SK-N-SH (cell line): ENCODE results near the gene ATP1A2. TPM values are rescaled to one million over a fixed set of nuclear protein-coding genes. Genes with fewer than 3 reads are reported as not detected.

Experiments
- CTCF ChIA-PET: fragments of 300-600, 350-600 bp; formaldehyde crosslinking; extraction: SDS; loops from one replicate; lab custom pipeline; 2021; lab: Yijun Ruan, JAX
- POLR2A ChIA-PET: fragments of 350-600 bp; sonication (Branson Sonifier 250); formaldehyde crosslinking; extraction: SDS; loops from one replicate; lab custom pipeline; 2020; ENCODE audit warnings: antibody characterized with exemption, inconsistent platforms; lab: Yijun Ruan, JAX
- DNase-seq: peaks from one replicate; pipeline ENCODE4 v3.0.0; 2012
- H2AFZ ChIP-seq: fragments of 200-600 bp; sonication (generic); 2 replicates; pipeline ENCODE4 v1.8.1; 2016; ENCODE audit warnings: antibody characterized with exemption, mild to moderate bottlenecking, low read depth
- H3F3A ChIP-seq: fragments of 200-600 bp; sonication (generic); replicated peaks from 2 replicates; pipeline ENCODE3; 2016; ENCODE audit warnings: antibody characterized with exemption, mild to moderate bottlenecking; ENCODE audit not compliant: insufficient read depth
- H3K27ac ChIP-seq, 2 experiments: fragments of 200-500 bp in 1 of 2; fragments of 200-600 bp in 1 of 2; sonication (Bioruptor generic) in 1 of 2; sonication (generic), shearing (Covaris generic) in 1 of 2; 2 replicates each; pipeline versions ENCODE4 v1.5.1 to v1.6.1; 2014 to 2016; ENCODE audit warnings: low read depth in 2 of 2, inconsistent platforms in 1 of 2, low read length in 1 of 2, mild to moderate bottlenecking in 1 of 2, mixed read lengths in 1 of 2
- H3K27me3 ChIP-seq: fragments of 200-600 bp; sonication (generic), shearing (Covaris generic); 2 replicates; pipeline ENCODE4 v1.6.1; 2016; ENCODE audit warnings: mixed run types; ENCODE audit not compliant: insufficient read depth
- H3K36me3 ChIP-seq, 2 experiments: fragments of 200-500 bp in 1 of 2; fragments of 200-600 bp in 1 of 2; sonication (Bioruptor generic) in 1 of 2; sonication (generic) in 1 of 2; replicated peaks in 1 of 2; 2 replicates each; pipeline versions ENCODE3 to v1.5.1; 2014 to 2016; ENCODE audit warnings: low read length in 1 of 2, mild to moderate bottlenecking in 1 of 2; ENCODE audit not compliant: insufficient read depth in 2 of 2, control insufficient read depth in 1 of 2
- H3K4me1 ChIP-seq, 2 experiments: fragments of 200-500 bp in 1 of 2; fragments of 200-600 bp in 1 of 2; sonication (Bioruptor generic) in 1 of 2; sonication (generic), shearing (Covaris generic) in 1 of 2; 2 replicates each; pipeline versions ENCODE4 v1.5.1 to v1.6.1; 2014 to 2016; ENCODE audit warnings: low read depth in 1 of 2, low read length in 1 of 2, mixed run types in 1 of 2; ENCODE audit not compliant: insufficient read depth in 2 of 2, control insufficient read depth in 1 of 2
- H3K4me2 ChIP-seq: fragments of 200-600 bp; sonication (generic), shearing (Covaris generic); 2 replicates; pipeline ENCODE4 v1.6.1; 2017; ENCODE audit warnings: mixed run types
- H3K4me3 ChIP-seq, 2 experiments: fragments of 200-500 bp in 1 of 2; fragments of 200-600 bp in 1 of 2; sonication (Bioruptor generic) in 1 of 2; sonication (generic), shearing (Covaris generic) in 1 of 2; 2 replicates each; pipeline versions ENCODE4 v1.5.1 to v1.8.1; 2014 to 2016; ENCODE audit warnings: low read depth in 2 of 2, inconsistent platforms in 1 of 2, low read length in 1 of 2, mild to moderate bottlenecking in 1 of 2, mixed read lengths in 1 of 2, moderate library complexity in 1 of 2
- H3K79me2 ChIP-seq: fragments of 200-600 bp; sonication (generic); 2 replicates; pipeline ENCODE4 v1.8.1; 2017; ENCODE audit warnings: mild to moderate bottlenecking; ENCODE audit not compliant: insufficient read depth
- H3K9ac ChIP-seq: fragments of 200-600 bp; sonication (generic); 2 replicates; pipeline ENCODE4 v1.6.1; 2017; ENCODE audit warnings: mixed run types
- H3K9me2 ChIP-seq: fragments of 200-600 bp; sonication (generic); 2 replicates; pipeline ENCODE4 v1.6.1; 2017; ENCODE audit warnings: mixed run types
- H3K9me3 ChIP-seq: fragments of 200-600 bp; sonication (generic); 2 replicates; pipeline ENCODE4 v1.6.1; 2017; ENCODE audit warnings: mixed run types, mild to moderate bottlenecking, moderate library complexity
- H4K20me1 ChIP-seq: fragments of 200-600 bp; sonication (generic); 2 replicates; pipeline ENCODE4 v1.6.1; 2017; ENCODE audit warnings: mild to moderate bottlenecking, mixed run types; ENCODE audit not compliant: insufficient read depth
- EP300 ChIP-seq, 2 experiments: IDR thresholded peaks; 2 replicates each; pipeline versions ENCODE4 v1.4.0 to v1.6.1; 2012; ENCODE audit warnings: borderline replicate concordance in 1 of 2, low read depth in 1 of 2, low read length in 1 of 2
- EZH2phosphoT487 ChIP-seq: fragments of 200-600 bp; sonication (generic); IDR thresholded peaks from 2 replicates; pipeline ENCODE4 v1.6.1; 2017; ENCODE audit warnings: low read depth, mixed run types, mild to moderate bottlenecking, antibody characterized with exemption, moderate library complexity, borderline replicate concordance
- FOSL2 ChIP-seq: IDR thresholded peaks from 2 replicates; pipeline ENCODE4 v1.4.0; 2012; ENCODE audit warnings: low read depth, mild to moderate bottlenecking, moderate library complexity, borderline replicate concordance
- FOXJ3 ChIP-seq: sonication (generic); formaldehyde crosslinking; IDR thresholded peaks from 2 replicates; pipeline ENCODE4 v1.5.1; 2020; ENCODE audit warnings: mild to moderate bottlenecking, missing genetic modification reagents
- JUND ChIP-seq: IDR thresholded peaks from 2 replicates; pipeline ENCODE4 v1.4.0; 2012
- MEF2A ChIP-seq: IDR thresholded peaks from 2 replicates; pipeline ENCODE4 v1.4.0; 2012; ENCODE audit warnings: low read depth, borderline replicate concordance
- NFIC ChIP-seq: IDR thresholded peaks from 2 replicates; pipeline ENCODE4 v1.4.0; 2012; ENCODE audit warnings: borderline replicate concordance
- NRF1 ChIP-seq: IDR thresholded peaks from 2 replicates; pipeline ENCODE4 v1.6.1; 2012; ENCODE audit warnings: low read depth, mild to moderate bottlenecking, low read length
- RFX5 ChIP-seq: IDR thresholded peaks from 2 replicates; pipeline ENCODE4 v1.6.1; 2012; ENCODE audit warnings: mild to moderate bottlenecking, improper control_type of control experiment, low read length
- SIN3A ChIP-seq: IDR thresholded peaks from 2 replicates; pipeline ENCODE4 v1.6.1; 2012; ENCODE audit warnings: low read depth, mild to moderate bottlenecking, low read length, moderate library complexity, borderline replicate concordance
- TEAD4 ChIP-seq: IDR thresholded peaks from 2 replicates; pipeline ENCODE4 v1.4.0; 2012; ENCODE audit warnings: mild to moderate bottlenecking, borderline replicate concordance; ENCODE audit not compliant: insufficient read depth
- YY1 ChIP-seq: IDR thresholded peaks from 2 replicates; pipeline ENCODE4 v1.4.0; 2012; ENCODE audit warnings: low read depth, mild to moderate bottlenecking
- WGBS: methylation state at CpG from one replicate; pipeline ENCODE4 v1.1.6; 2017; ENCODE audit warnings: low lambda C conversion rate; 5-methylcytosine and 5-hydroxymethylcytosine counted together
- polyA plus RNA-seq, 3 experiments: library from polyadenylated mRNA; depleted of rRNA; stranded (reverse); fragments of >200 nt; gene quantifications; 2 replicates each; pipeline ENCODE4 v1.2.3, GENCODE V29; 2012
- TF ChIP-seq, protein P1 (sequence below): fragments of 150-350 bp; IDR thresholded peaks from 2 replicates; pipeline ENCODE4 v1.6.1; 2017; ENCODE audit warnings: antibody characterized with exemption, low read length, low read depth, borderline replicate concordance
- TF ChIP-seq, protein P2 (sequence below): IDR thresholded peaks from 2 replicates; pipeline ENCODE4; 2012
- TF ChIP-seq, protein P3 (sequence below): IDR thresholded peaks from 2 replicates; pipeline ENCODE4 v1.4.0; 2012; ENCODE audit warnings: low read depth, borderline replicate concordance
- TF ChIP-seq, protein P4 (sequence below): IDR thresholded peaks from 2 replicates; pipeline ENCODE4 v1.4.0; 2012; ENCODE audit warnings: low read depth, borderline replicate concordance
- TF ChIP-seq, protein P5 (sequence below): fragments of 150-350 bp; IDR thresholded peaks from 2 replicates; pipeline ENCODE4 v1.6.1; 2016; ENCODE audit warnings: mild to moderate bottlenecking, low read depth, low read length

Gene ATP1A2
- polyA plus RNA-seq, 1 of the 3 experiments (the other 2 are of a cell fraction): 0.07 TPM

DNA sequence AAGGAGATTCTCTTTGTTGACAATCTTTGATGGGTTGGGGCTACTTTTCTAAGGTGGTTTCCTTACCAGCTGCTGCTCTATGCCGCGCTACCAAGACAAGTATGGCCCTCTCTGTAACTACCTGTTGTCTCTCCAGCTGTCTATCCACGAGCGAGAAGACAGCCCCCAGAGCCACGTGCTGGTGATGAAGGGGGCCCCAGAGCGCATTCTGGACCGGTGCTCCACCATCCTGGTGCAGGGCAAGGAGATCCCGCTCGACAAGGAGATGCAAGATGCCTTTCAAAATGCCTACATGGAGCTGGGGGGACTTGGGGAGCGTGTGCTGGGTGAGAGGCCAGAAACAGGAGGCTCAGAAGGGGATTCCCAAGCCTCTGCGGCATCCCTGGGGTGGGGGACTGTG is 14.4 kb downstream of the ATP1A2 start (continued):
- TF ChIP-seq, protein P1, sequence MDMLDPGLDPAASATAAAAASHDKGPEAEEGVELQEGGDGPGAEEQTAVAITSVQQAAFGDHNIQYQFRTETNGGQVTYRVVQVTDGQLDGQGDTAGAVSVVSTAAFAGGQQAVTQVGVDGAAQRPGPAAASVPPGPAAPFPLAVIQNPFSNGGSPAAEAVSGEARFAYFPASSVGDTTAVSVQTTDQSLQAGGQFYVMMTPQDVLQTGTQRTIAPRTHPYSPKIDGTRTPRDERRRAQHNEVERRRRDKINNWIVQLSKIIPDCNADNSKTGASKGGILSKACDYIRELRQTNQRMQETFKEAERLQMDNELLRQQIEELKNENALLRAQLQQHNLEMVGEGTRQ: no peak

DNA sequence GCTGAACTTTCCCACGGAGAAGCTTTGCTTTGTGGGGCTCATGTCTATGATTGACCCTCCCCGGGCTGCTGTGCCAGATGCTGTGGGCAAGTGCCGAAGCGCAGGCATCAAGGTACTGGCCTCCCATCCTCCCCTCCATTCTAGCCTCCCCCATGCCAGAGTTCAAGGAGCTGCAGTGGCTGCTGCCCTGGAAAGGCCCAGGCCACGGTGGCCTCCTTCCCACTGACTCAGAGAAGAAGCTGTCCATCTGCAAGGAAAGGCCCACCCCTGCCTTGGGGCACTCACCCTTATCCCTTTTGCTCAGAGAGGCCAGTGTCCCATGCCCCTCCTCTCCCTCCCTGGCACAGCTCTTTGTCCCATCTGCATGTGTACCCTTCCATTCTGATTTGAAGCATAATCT is 14.9 kb downstream of the ATP1A2 start:
- H4K20me1 ChIP-seq: no peaks in the 10 kb centered on the region
- H3K9me3 ChIP-seq: no peaks in the 10 kb centered on the region
- H3K27me3 ChIP-seq: 0 out of 2 replicates have a peak, but pooled peaks cover 4% of the 10 kb centered on the region
- DNase-seq: no peak
- 47% methylated on average over 4 of the region's 5 CpGs for WGBS
- H3K4me2 ChIP-seq: no peak overlapping the region
- H3K9me2 ChIP-seq: no peaks in the 10 kb centered on the region
- H3K27ac ChIP-seq: no peak overlapping the region
- H3K9ac ChIP-seq: no peak overlapping the region
- no peak overlapping the region for H2AFZ ChIP-seq
- no peaks in the 10 kb centered on the region for H3K36me3 ChIP-seq
- no peaks in the 10 kb centered on the region for H3K79me2 ChIP-seq
- TF ChIP-seq, protein P2, sequence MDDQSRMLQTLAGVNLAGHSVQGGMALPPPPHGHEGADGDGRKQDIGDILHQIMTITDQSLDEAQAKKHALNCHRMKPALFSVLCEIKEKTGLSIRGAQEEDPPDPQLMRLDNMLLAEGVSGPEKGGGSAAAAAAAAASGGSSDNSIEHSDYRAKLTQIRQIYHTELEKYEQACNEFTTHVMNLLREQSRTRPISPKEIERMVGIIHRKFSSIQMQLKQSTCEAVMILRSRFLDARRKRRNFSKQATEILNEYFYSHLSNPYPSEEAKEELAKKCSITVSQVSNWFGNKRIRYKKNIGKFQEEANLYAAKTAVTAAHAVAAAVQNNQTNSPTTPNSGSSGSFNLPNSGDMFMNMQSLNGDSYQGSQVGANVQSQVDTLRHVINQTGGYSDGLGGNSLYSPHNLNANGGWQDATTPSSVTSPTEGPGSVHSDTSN: no peak
- TF ChIP-seq, protein P1: no peak
- TF ChIP-seq NFIC (no peak), NRF1 (no peak), RFX5 (no peak), SIN3A (no peak), MEF2A (no peak), YY1 (no peak), EP300 (IDR thresholded peaks at IDR 0.05; ENCODE audit: borderline replicate concordance in 1 of 2, low read depth in 1 of 2, low read length in 1 of 2) (no peak)
- POLR2A ChIA-PET: no interaction called here
- CTCF ChIA-PET: interaction anchor here (1.2 to 2.3 kb wide), 4 partner anchors 30 to 121 kb away, joined by 3 to 11 read pairs (median 6); no protein-coding TSS in a partner anchor
- peaks cover 0 to 4% of the 10 kb centered on the region in 2 experiments; a peak in 1 of 4 replicates for H3K4me1 ChIP-seq
- H3F3A ChIP-seq: no peaks in the 10 kb centered on the region
- no peak overlapping the region for H3K4me3 ChIP-seq

DNA sequence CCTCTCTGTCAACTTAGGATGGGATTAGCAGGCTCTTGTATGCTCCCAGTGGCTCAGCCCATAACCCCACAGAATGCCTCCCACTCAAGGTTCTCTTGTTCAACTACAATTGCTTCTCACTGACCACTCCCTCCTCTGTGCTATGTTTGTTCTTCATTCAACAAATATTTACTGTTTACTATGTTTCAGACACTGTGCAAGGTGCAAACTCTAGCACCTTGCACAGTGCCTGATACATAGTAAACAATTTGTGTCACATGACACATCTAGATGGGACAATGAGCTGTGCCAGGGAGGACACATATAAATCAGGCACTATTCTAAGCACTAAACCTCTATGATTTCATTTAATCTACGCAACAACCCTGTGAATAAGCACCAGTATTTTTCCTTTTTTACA is 15.4 kb downstream of the ATP1A2 start:
- WGBS: 64% methylated on average over 1 of the region's 1 CpG
- H3K9me2 ChIP-seq: no peaks in the 10 kb centered on the region
- 0 out of 2 replicates have a peak, but pooled peaks cover 4% of the 10 kb centered on the region for H3K27me3 ChIP-seq
- no peak overlapping the region for H2AFZ ChIP-seq
- no peaks in the 10 kb centered on the region for H3K4me1 ChIP-seq
- H3K27ac ChIP-seq: no peak overlapping the region
- POLR2A ChIA-PET: no interaction called here
- DNase-seq: no peak
- no peak overlapping the region for H3K4me3 ChIP-seq
- H3K4me2 ChIP-seq: no peak overlapping the region
- H3K9ac ChIP-seq: no peak overlapping the region
- H3F3A ChIP-seq: no peaks in the 10 kb centered on the region
- no peaks in the 10 kb centered on the region for H3K79me2 ChIP-seq
- no peaks in the 10 kb centered on the region for H3K36me3 ChIP-seq
- H4K20me1 ChIP-seq: no peaks in the 10 kb centered on the region
- CTCF ChIA-PET: interaction anchor here (1.2 to 2.3 kb wide), 4 partner anchors 46 to 121 kb away, joined by 3 to 11 read pairs (median 6); no protein-coding TSS in a partner anchor
- H3K9me3 ChIP-seq: no peaks in the 10 kb centered on the region
- TF ChIP-seq FOXJ3 (CRISPR knock-in tag) (no peak), TEAD4 (no peak), EZH2phosphoT487 (no peak), FOSL2 (no peak), MEF2A (no peak), RFX5 (no peak), JUND (no peak), EP300 (IDR thresholded peaks at IDR 0.05; ENCODE audit: borderline replicate concordance in 1 of 2, low read depth in 1 of 2, low read length in 1 of 2) (no peak), NRF1 (no peak), SIN3A (no peak)
- TF ChIP-seq, protein P3, sequence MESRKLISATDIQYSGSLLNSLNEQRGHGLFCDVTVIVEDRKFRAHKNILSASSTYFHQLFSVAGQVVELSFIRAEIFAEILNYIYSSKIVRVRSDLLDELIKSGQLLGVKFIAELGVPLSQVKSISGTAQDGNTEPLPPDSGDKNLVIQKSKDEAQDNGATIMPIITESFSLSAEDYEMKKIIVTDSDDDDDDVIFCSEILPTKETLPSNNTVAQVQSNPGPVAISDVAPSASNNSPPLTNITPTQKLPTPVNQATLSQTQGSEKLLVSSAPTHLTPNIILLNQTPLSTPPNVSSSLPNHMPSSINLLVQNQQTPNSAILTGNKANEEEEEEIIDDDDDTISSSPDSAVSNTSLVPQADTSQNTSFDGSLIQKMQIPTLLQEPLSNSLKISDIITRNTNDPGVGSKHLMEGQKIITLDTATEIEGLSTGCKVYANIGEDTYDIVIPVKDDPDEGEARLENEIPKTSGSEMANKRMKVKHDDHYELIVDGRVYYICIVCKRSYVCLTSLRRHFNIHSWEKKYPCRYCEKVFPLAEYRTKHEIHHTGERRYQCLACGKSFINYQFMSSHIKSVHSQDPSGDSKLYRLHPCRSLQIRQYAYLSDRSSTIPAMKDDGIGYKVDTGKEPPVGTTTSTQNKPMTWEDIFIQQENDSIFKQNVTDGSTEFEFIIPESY: no peak
- TF ChIP-seq, protein P4, sequence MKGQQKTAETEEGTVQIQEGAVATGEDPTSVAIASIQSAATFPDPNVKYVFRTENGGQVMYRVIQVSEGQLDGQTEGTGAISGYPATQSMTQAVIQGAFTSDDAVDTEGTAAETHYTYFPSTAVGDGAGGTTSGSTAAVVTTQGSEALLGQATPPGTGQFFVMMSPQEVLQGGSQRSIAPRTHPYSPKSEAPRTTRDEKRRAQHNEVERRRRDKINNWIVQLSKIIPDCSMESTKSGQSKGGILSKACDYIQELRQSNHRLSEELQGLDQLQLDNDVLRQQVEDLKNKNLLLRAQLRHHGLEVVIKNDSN: no peak
- TF ChIP-seq, protein P5, sequence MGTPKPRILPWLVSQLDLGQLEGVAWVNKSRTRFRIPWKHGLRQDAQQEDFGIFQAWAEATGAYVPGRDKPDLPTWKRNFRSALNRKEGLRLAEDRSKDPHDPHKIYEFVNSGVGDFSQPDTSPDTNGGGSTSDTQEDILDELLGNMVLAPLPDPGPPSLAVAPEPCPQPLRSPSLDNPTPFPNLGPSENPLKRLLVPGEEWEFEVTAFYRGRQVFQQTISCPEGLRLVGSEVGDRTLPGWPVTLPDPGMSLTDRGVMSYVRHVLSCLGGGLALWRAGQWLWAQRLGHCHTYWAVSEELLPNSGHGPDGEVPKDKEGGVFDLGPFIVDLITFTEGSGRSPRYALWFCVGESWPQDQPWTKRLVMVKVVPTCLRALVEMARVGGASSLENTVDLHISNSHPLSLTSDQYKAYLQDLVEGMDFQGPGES: no peak
